WTC11 (cell line): Measurements from ENCODE around the gene RBMS2. TPM values are rescaled to one million over a fixed set of nuclear protein-coding genes. Genes with fewer than 3 reads are reported as not detected.

Experiments used
- ATF1 ChIP-seq: sonication (generic); formaldehyde crosslinking; IDR thresholded peaks from 2 replicates; pipeline ENCODE4 v1.8.1; 2023; ENCODE audit warnings: mild to moderate bottlenecking, moderate library complexity, missing genetic modification reagents
- ATF6 ChIP-seq: sonication (generic); formaldehyde crosslinking; IDR thresholded peaks from 2 replicates; pipeline ENCODE4 v1.8.1; 2023; ENCODE audit warnings: mild to moderate bottlenecking, missing genetic modification reagents
- E2F4 ChIP-seq: sonication (generic); formaldehyde crosslinking; IDR thresholded peaks from 2 replicates; pipeline ENCODE4 v1.8.1; 2022; ENCODE audit warnings: low read depth, mild to moderate bottlenecking, moderate library complexity, missing genetic modification reagents, borderline replicate concordance
- EMX1 ChIP-seq: fragments of 250-450 bp; sonication (Bioruptor Pico); IDR thresholded peaks from 2 replicates; pipeline ENCODE4 v1.8.0; 2021; ENCODE audit warnings: mild to moderate bottlenecking
- FOXJ3 ChIP-seq: sonication (generic); formaldehyde crosslinking; IDR thresholded peaks from 2 replicates; pipeline ENCODE4 v1.9.0; 2021; ENCODE audit warnings: missing genetic modification reagents, mild to moderate bottlenecking, borderline replicate concordance
- FOXK1 ChIP-seq: sonication (generic); formaldehyde crosslinking; IDR thresholded peaks from 2 replicates; pipeline ENCODE4 v1.8.0; 2022; ENCODE audit warnings: mild to moderate bottlenecking, moderate library complexity, missing genetic modification reagents
- GRHL2 ChIP-seq: fragments of 250-450 bp; sonication (Bioruptor Pico); IDR thresholded peaks from 2 replicates; pipeline ENCODE4 v1.8.0; 2022; ENCODE audit warnings: mild to moderate bottlenecking, moderate library complexity; ENCODE audit not compliant: insufficient replicate concordance, severe bottlenecking
- GTF2I ChIP-seq: fragments of 250-450 bp; sonication (Bioruptor Pico); conservative IDR thresholded peaks from 2 replicates; pipeline ENCODE4 v1.4.0; 2021; ENCODE audit warnings: mild to moderate bottlenecking
- HMGA2 ChIP-seq: fragments of 250-450 bp; sonication (Bioruptor Pico); IDR thresholded peaks from 2 replicates; pipeline ENCODE4 v1.4.0; 2021; ENCODE audit warnings: mild to moderate bottlenecking, moderate library complexity
- KAT7 ChIP-seq: sonication (generic); formaldehyde crosslinking; IDR thresholded peaks from 2 replicates; pipeline ENCODE4 v1.8.1; 2023; ENCODE audit warnings: missing genetic modification reagents, mild to moderate bottlenecking, borderline replicate concordance
- MXD4 ChIP-seq: fragments of 250-450 bp; sonication (Bioruptor Pico); IDR thresholded peaks from 2 replicates; pipeline ENCODE4 v1.8.0; 2021; ENCODE audit warnings: mild to moderate bottlenecking, moderate library complexity, borderline replicate concordance
- NFATC4 ChIP-seq: fragments of 250-450 bp; sonication (Bioruptor Pico); IDR thresholded peaks from 2 replicates; pipeline ENCODE4 v1.9.0; 2021; ENCODE audit warnings: mild to moderate bottlenecking
- NR3C1 ChIP-seq: sonication (generic); formaldehyde crosslinking; conservative IDR thresholded peaks from 2 replicates; pipeline ENCODE4 v1.8.1; 2023; ENCODE audit warnings: low read depth, mild to moderate bottlenecking, missing genetic modification reagents
- PRDM15 ChIP-seq: sonication (generic); formaldehyde crosslinking; IDR thresholded peaks from 2 replicates; pipeline ENCODE4 v1.8.0; 2022; ENCODE audit warnings: missing genetic modification reagents
- SP1 ChIP-seq: sonication (generic); formaldehyde crosslinking; conservative IDR thresholded peaks from 2 replicates; pipeline ENCODE4 v1.8.1; 2022; ENCODE audit warnings: missing genetic modification reagents
- TEAD1 ChIP-seq: sonication (generic); formaldehyde crosslinking; IDR thresholded peaks from 2 replicates; pipeline ENCODE4 v1.8.0; 2022; ENCODE audit warnings: mild to moderate bottlenecking, missing genetic modification reagents
- ZBTB21 ChIP-seq: sonication (generic); formaldehyde crosslinking; IDR thresholded peaks from 2 replicates; pipeline ENCODE4 v1.8.1; 2023; ENCODE audit warnings: mild to moderate bottlenecking, missing genetic modification reagents, borderline replicate concordance
- ZNF138 ChIP-seq: sonication (generic); formaldehyde crosslinking; conservative IDR thresholded peaks from 2 replicates; pipeline ENCODE4 v1.8.1; 2022; ENCODE audit warnings: mild to moderate bottlenecking, moderate library complexity, missing genetic modification reagents
- ZNF219 ChIP-seq: sonication (generic); formaldehyde crosslinking; IDR thresholded peaks from 2 replicates; pipeline ENCODE4 v1.8.0; 2023; ENCODE audit warnings: missing genetic modification reagents, mild to moderate bottlenecking, borderline replicate concordance
- ZNF232 ChIP-seq: sonication (generic); formaldehyde crosslinking; IDR thresholded peaks from 2 replicates; pipeline ENCODE4 v1.8.0; 2022; ENCODE audit warnings: mild to moderate bottlenecking, missing genetic modification reagents
- ZNF317 ChIP-seq: sonication (generic); formaldehyde crosslinking; IDR thresholded peaks from 2 replicates; pipeline ENCODE4 v1.8.1; 2023; ENCODE audit warnings: low read depth, mild to moderate bottlenecking, moderate library complexity, missing genetic modification reagents, borderline replicate concordance
- ZNF416 ChIP-seq: fragments of 250-450 bp; sonication (Bioruptor Pico); IDR thresholded peaks from 2 replicates; pipeline ENCODE4 v1.9.0; 2021; ENCODE audit warnings: mild to moderate bottlenecking, inconsistent platforms
- ZNF671 ChIP-seq: fragments of 250-450 bp; sonication (Bioruptor Pico); IDR thresholded peaks from 2 replicates; pipeline ENCODE4 v1.8.0; 2021; ENCODE audit warnings: mild to moderate bottlenecking
- total RNA-seq: library from RNA; stranded (reverse); gene quantifications from 3 replicates; pipeline ENCODE4 v1.2.3, GENCODE V29; 2021
- TF ChIP-seq, protein P1 (sequence below): sonication (generic); formaldehyde crosslinking; conservative IDR thresholded peaks from 2 replicates; pipeline ENCODE4 v1.8.1; 2022; ENCODE audit warnings: mild to moderate bottlenecking, missing genetic modification reagents
- TF ChIP-seq, protein P2 (sequence below): fragments of 250-450 bp; sonication (Bioruptor Pico); IDR thresholded peaks from 2 replicates; pipeline ENCODE4 v1.9.0; 2021; ENCODE audit warnings: moderate library complexity, mild to moderate bottlenecking, inconsistent platforms, borderline replicate concordance
- TF ChIP-seq, protein P3 (sequence below): sonication (generic); formaldehyde crosslinking; IDR thresholded peaks from 2 replicates; pipeline ENCODE4 v1.8.0; 2022; ENCODE audit warnings: mild to moderate bottlenecking, missing genetic modification reagents
- TF ChIP-seq, protein P4 (sequence below): fragments of 250-450 bp; sonication (Bioruptor Pico); IDR thresholded peaks from 2 replicates; pipeline ENCODE4 v2.1.2; 2022; ENCODE audit warnings: mild to moderate bottlenecking, moderate library complexity
- TF ChIP-seq, protein P5 (sequence below): sonication (generic); formaldehyde crosslinking; IDR thresholded peaks from 2 replicates; pipeline ENCODE4 v1.8.1; 2023; ENCODE audit warnings: mild to moderate bottlenecking, missing genetic modification reagents, moderate library complexity

RBMS2 gene
- total RNA-seq, 1 experiment from 2014 or later, result 16.7 TPM

DNA sequence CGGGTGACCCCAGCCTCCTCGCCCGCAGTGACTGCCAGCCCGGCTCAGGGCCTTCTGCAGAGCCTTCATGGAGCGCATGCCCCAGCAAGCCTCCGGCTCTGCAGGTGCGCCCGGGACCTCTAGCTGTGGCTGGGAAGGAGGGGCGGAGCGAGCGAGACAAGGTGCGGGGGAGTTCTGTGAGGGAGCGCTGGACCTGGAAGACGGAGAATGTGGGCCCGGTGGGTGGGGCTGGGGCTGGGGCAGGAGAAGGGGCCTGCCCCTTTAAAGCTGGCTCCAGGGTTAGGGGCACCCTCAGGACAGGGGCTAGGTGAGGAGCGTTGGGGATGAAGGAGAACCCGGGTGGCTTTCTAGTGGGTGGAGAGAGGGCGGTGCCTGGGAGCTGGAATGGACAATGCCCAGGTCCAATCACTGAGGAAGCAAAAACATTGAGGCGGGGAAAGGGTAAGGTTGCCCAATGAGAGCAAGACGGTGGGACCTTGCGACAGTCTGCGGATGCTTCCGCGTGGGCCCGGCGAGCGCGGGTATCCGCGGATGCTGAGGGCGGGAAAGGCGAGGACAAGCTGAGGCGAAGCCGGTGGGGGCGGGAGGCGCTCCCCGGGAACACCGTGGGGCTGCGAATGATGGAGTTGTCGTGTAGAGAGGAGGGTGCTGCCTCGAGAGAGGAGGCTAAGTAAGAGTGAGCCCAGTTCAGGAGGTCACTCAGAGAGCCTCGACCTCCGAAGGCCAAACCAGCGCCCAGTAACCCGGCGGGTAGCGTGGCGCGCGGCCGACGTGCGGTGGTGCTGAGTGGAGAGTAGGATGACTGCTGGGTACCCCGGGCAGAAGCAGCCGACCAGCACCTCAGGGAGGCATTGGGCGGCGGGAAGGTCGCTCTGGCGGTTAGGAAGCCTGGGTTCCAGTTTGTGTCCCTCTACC, 33.3 kb upstream of the RBMS2 start, which contains the start of gene GLS2 (continued):
- TF ChIP-seq FOXK1 (peak; percentile 96), SP1 (CRISPR knock-in tag) (peak; percentile 86), MXD4 (CRISPR knock-in tag) (no peak), NFATC4 (CRISPR knock-in tag) (no peak), TEAD1 (CRISPR knock-in tag) (peak; percentile 98), FOXJ3 (CRISPR knock-in tag) (peak; percentile 91), KAT7 (CRISPR knock-in tag) (no peak), NR3C1 (CRISPR knock-in tag) (no peak), ZNF219 (peak; percentile 97), ZBTB21 (peak; percentile 90), ZNF317 (CRISPR knock-in tag) (peak; percentile 76), ATF6 (peak; percentile 84), ZNF416 (CRISPR knock-in tag) (no peak), E2F4 (CRISPR knock-in tag) (peak; percentile 92), ZNF671 (CRISPR knock-in tag) (no peak), GRHL2 (no peak), GTF2I (CRISPR knock-in tag) (no peak), EMX1 (no peak), HMGA2 (CRISPR knock-in tag) (no peak), PRDM15 (CRISPR knock-in tag) (peak; percentile 74), ZNF138 (CRISPR knock-in tag) (peak; percentile 96), ZNF232 (peak; percentile 98), ATF1 (CRISPR knock-in tag) (0 out of 2 replicates have a peak, but pooled peaks have one; percentile 87)
- TF ChIP-seq, protein P1, sequence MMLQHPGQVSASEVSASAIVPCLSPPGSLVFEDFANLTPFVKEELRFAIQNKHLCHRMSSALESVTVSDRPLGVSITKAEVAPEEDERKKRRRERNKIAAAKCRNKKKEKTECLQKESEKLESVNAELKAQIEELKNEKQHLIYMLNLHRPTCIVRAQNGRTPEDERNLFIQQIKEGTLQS (CRISPR knock-in tag), result peak; percentile 84
- TF ChIP-seq, protein P2, sequence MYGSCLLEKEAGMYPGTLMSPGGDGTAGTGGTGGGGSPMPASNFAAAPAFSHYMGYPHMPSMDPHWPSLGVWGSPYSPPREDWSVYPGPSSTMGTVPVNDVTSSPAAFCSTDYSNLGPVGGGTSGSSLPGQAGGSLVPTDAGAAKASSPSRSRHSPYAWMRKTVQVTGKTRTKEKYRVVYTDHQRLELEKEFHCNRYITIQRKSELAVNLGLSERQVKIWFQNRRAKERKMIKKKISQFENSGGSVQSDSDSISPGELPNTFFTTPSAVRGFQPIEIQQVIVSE (CRISPR knock-in tag), result no peak
- TF ChIP-seq, protein P3, sequence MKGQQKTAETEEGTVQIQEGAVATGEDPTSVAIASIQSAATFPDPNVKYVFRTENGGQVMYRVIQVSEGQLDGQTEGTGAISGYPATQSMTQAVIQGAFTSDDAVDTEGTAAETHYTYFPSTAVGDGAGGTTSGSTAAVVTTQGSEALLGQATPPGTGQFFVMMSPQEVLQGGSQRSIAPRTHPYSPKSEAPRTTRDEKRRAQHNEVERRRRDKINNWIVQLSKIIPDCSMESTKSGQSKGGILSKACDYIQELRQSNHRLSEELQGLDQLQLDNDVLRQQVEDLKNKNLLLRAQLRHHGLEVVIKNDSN (CRISPR knock-in tag), result peak; percentile 79
- TF ChIP-seq, protein P4, sequence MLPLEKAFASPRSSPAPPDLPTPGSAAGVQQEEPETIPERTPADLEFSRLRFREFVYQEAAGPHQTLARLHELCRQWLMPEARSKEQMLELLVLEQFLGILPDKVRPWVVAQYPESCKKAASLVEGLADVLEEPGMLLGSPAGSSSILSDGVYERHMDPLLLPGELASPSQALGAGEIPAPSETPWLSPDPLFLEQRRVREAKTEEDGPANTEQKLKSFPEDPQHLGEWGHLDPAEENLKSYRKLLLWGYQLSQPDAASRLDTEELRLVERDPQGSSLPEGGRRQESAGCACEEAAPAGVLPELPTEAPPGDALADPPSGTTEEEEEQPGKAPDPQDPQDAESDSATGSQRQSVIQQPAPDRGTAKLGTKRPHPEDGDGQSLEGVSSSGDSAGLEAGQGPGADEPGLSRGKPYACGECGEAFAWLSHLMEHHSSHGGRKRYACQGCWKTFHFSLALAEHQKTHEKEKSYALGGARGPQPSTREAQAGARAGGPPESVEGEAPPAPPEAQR (CRISPR knock-in tag), result no peak
- TF ChIP-seq, protein P5, sequence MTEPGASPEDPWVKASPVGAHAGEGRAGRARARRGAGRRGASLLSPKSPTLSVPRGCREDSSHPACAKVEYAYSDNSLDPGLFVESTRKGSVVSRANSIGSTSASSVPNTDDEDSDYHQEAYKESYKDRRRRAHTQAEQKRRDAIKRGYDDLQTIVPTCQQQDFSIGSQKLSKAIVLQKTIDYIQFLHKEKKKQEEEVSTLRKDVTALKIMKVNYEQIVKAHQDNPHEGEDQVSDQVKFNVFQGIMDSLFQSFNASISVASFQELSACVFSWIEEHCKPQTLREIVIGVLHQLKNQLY (CRISPR knock-in tag), result no peak
